Left ventricle myocardium inferior (tissue), 1 donor: ENCODE data around the gene CDH4. TPM values are rescaled to one million over a fixed set of nuclear protein-coding genes. Genes with fewer than 3 reads are reported as not detected.

ENCODE experiments used
- DNase-seq: peaks from one replicate; pipeline ENCODE4 v3.0.0-alpha.2; 2020
- H3K27ac ChIP-seq: fragments of 200-600 bp; replicated peaks from 2 replicates; pipeline ENCODE4 v1.8.0; 2021
- H3K27me3 ChIP-seq: fragments of 200-600 bp; 2 replicates; pipeline ENCODE4 v1.8.0; 2021; ENCODE audit warnings: low read depth
- H3K36me3 ChIP-seq: fragments of 200-600 bp; 2 replicates; pipeline ENCODE4 v1.8.0; 2021
- H3K4me1 ChIP-seq: fragments of 200-600 bp; 2 replicates; pipeline ENCODE4 v1.8.0; 2021
- H3K4me3 ChIP-seq: fragments of 200-600 bp; 2 replicates; pipeline ENCODE4 v1.8.0; 2021; ENCODE audit warnings: mild to moderate bottlenecking, moderate library complexity
- H3K9me3 ChIP-seq: fragments of 200-600 bp; replicated peaks from 2 replicates; pipeline ENCODE4 v1.8.0; 2021
- intact Hi-C: fragments of 100-400 bp; cut with micrococcal nuclease; formaldehyde crosslinking; loops from one replicate; pipeline ENCODE4 v1.11.0; 2022
- total RNA-seq: library from RNA; stranded (reverse); fragmentation: NEBNext Ultra II Directional; extraction: Animal tissue kit (Norgen Biotek cat#: 25700); gene quantifications from one replicate; pipeline ENCODE4 v1.2.1, GENCODE V29; 2021
- TF ChIP-seq, protein P1 (sequence below): fragments of 200-600 bp; IDR thresholded peaks from 2 replicates; pipeline ENCODE4 v1.8.0; 2021; ENCODE audit warnings: antibody characterized with exemption, mild to moderate bottlenecking, borderline replicate concordance
- donor health status: DM: no; HTN: yes; CAD: no; lungs with severe emphysema.

CDH4 gene
- total RNA-seq, 1 donor from 2014 or later: 0.05 TPM

DNA sequence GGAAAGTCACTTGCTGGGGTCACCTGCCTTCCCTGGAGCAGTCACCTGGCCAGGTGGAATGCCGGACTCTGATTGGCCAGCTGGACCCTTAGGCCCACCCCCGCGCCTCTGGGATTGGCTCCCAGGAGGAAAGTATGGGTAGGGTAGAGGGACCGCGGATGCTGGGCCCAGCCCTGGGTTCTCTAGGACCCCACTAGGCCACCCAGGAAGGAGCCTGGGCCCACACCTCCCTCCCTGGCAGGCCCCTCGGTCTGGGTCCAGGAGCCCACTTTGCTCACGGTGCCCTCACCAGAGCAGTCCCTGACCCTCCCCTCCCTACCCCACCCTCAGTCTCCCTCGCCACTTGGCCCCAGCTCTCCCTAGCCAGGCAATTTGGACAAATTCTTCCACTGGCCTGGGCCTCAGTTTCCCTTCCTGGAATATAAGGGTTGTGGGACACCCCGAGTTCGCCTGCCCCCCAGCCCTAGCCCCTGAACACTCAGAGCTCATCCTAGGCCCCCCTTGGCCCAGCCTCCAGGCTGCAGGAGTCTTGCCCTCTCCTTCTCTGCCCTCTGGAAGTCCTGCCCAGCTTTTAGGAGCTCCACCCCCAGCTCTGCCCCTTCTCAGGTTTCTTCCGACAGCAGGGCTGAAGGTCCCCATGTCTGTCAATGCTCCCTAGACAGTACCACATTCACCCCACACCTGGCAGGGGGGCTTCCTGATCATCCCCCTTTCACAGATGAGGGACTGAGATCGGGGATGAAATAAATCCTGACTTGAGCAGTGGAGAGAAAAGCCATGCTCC lies 514.0 kb downstream of the CDH4 start:
- DNase-seq: no peak
- Histone ChIP-seq H3K27me3 (peaks cover 88% of the 10 kb centered on the region), H3K9me3 (no peaks in the 10 kb centered on the region), H3K4me3 (no peak overlapping the region), H3K36me3 (no peaks in the 10 kb centered on the region), H3K4me1 (no peaks in the 10 kb centered on the region), H3K27ac (no peak overlapping the region)
- intact Hi-C loops: no loop called here
- TF ChIP-seq, protein P1, sequence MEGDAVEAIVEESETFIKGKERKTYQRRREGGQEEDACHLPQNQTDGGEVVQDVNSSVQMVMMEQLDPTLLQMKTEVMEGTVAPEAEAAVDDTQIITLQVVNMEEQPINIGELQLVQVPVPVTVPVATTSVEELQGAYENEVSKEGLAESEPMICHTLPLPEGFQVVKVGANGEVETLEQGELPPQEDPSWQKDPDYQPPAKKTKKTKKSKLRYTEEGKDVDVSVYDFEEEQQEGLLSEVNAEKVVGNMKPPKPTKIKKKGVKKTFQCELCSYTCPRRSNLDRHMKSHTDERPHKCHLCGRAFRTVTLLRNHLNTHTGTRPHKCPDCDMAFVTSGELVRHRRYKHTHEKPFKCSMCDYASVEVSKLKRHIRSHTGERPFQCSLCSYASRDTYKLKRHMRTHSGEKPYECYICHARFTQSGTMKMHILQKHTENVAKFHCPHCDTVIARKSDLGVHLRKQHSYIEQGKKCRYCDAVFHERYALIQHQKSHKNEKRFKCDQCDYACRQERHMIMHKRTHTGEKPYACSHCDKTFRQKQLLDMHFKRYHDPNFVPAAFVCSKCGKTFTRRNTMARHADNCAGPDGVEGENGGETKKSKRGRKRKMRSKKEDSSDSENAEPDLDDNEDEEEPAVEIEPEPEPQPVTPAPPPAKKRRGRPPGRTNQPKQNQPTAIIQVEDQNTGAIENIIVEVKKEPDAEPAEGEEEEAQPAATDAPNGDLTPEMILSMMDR: no peak

DNA sequence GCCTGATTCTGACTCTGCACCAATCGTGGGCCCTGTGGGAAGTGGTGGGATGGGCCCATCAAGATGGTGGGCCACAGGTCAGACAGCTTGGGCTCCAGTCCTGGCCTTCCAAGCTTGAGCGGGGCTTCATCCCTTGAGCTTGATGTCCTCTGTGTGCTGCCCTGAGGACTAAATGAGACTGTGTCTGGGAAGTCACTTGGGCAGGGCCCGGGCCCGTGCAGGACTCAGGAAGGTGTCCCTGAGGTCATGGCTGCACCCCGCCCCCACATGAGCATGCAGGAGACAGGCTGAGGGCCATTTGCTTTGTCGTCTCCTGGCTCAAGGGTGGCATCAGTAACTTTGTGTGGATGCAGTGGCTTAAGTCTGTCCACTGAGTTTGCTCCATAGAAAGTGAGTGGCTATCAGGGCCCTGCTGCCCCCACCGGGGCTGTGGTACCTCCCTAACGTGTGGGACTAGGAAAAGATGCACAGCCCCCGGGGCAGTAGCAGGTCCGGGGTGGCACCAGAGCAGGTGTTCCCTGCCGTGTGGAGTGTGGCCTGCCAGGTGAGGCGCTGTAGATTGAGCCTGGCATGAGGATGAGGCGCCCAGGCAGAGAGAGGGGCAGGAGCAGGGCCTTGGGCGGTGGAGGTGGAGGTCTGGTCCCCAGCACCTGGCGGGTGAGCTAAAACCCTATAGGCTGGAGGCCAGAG lies 515.0 kb downstream of the CDH4 start:
- H3K4me3 ChIP-seq: no peak overlapping the region
- no peaks in the 10 kb centered on the region for H3K36me3 ChIP-seq
- peaks cover 87% of the 10 kb centered on the region for H3K27me3 ChIP-seq
- H3K27ac ChIP-seq: no peak overlapping the region
- TF ChIP-seq, protein P1: no peak
- H3K4me1 ChIP-seq: no peaks in the 10 kb centered on the region
- DNase-seq: no peak
- no peaks in the 10 kb centered on the region for H3K9me3 ChIP-seq
- intact Hi-C loops: no loop called here

- H3K4me3 ChIP-seq: no peak overlapping the region
- H3K27ac ChIP-seq: no peak overlapping the region
- H3K27me3 ChIP-seq: peaks cover 80% of the 10 kb centered on the region
- no peak for DNase-seq
- no peaks in the 10 kb centered on the region for H3K9me3 ChIP-seq
- intact Hi-C loops: no loop called here
- H3K36me3 ChIP-seq: no peaks in the 10 kb centered on the region
- TF ChIP-seq, protein P1: no peak
- no peaks in the 10 kb centered on the region for H3K4me1 ChIP-seq
These were observed 515.9 kb downstream of the CDH4 start for GRCh38 chr20:61767761-61768494.

DNA sequence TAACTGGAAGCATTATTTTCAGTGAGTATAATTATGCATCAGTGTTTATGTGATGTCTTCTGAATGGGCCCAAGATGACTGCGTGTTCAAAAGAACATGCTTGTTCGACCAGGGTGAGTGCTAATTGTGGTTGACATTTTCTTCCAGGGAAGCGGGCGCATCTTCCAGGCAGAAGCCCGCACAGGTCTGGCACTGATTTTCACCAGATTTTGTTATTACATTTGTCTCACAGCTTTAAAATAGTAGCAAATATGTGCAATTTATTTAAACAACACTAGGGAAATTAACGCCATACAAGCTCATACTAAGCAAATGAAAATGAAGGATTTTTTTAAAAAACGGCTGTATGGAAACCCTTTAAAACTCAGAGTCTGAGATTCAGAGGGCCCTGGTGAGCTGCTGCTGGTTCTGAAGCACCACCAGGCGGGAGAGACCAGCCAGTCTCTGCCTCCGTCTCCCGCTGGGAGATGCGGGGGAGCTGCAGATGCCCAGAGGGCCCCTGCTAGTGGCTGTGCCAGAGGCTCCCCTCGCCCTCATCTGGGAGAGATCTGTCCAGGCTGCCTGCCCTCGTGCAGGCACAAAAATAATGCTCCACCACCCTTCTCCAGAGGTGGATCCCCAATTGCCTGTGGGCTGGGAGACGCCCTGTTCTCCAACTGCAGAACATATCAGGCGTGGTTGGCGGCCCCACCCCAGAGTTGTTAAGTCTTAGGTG lies 516.7 kb downstream of the CDH4 start:
- TF ChIP-seq, protein P1: no peak
- intact Hi-C loops: no loop called here
- no peak for DNase-seq
- Histone ChIP-seq H3K27ac (no peak overlapping the region), H3K9me3 (no peaks in the 10 kb centered on the region), H3K36me3 (no peaks in the 10 kb centered on the region), H3K27me3 (peaks cover 77% of the 10 kb centered on the region), H3K4me1 (no peaks in the 10 kb centered on the region), H3K4me3 (no peak overlapping the region)

DNA sequence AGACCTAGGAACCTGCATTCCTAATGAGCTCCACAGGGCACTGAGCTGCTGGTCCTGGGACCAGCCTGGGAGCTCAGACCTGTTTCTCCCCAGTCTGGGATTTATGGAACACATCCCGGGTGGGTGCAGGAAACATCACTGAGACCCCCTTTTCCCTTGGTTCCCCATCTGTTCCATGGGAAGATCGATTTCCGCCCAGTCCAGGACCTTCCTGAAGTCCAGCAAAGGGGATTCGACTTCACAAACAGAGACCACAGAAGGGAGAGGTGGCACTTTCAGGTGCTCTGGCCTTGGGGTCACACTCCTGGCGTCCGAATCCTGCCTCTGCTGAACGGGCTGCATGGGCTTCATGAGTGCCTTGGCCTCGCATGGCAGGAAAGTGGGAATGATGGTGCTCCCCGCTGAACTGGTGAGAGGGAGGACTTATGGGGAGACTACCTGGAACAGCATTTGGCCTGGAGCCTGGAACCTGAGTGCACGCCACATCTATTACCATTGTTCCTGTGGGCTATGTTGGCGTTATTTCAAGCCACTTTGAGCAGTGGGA lies 517.3 kb downstream of the CDH4 start:
- Histone ChIP-seq H3K27ac (no peak overlapping the region), H3K4me1 (no peaks in the 10 kb centered on the region), H3K4me3 (no peak overlapping the region), H3K27me3 (peaks cover 77% of the 10 kb centered on the region), H3K36me3 (no peaks in the 10 kb centered on the region), H3K9me3 (no peaks in the 10 kb centered on the region)
- DNase-seq: no peak
- TF ChIP-seq, protein P1: no peak
- intact Hi-C loops: no loop called here
